Measurements from ENCODE around the gene TBC1D13. TPM values are rescaled to one million over a fixed set of nuclear protein-coding genes. Genes with fewer than 3 reads are reported as not detected.
"Not testable (repeated sequence)": the region's sequence is repeated elsewhere in the genome, so short reads cannot be mapped to it uniquely, and the experiment has no call there.

TBC1D13 gene
- total RNA-seq, 8 experiments from 2014 or later, result 8.7 to 18.9 (median 13.1) TPM

DNA sequence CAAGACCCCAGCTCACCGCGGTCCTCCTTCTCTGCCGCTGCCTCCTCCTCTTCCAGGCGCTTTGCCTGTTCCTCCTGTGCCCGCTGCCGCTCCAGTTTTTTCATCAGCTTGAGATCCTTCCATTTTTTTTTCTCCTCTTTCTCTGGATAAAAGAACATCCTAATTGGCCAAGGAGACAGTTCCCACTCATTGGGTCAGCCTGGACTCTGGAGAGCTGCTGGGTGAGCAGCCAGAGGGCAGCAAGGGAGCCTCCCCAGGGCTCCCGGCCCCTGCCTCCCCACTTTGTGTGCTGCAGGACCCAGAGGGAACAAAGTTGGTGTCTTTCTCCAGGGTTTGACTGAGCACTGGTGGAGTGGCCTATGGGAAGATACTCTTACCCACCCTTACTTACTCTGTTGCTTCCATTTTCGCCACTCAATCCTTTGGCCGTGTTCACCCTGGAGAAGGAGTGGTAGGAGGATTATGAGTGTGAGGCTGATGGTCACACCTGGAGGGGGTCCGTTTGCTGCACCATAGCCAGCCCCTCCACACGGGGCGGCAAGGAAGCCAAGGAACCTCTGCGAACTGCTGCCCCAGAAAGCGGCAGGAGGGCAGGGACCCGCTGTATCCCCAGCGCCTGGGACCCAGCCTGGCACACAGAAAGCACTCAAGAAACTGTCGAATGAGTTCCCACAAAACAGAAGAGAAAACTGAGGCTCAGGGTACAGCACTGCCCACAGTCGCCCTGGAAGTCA, 41.8 kb downstream of the TBC1D13 start:
- in situ Hi-C loops (cut with MboI; ENCODE audit: low pct_unique_long_range_greater_than_20kb in 2 of 9, low sequenced_read_pairs in 9 of 9, unreplicated experiment in 9 of 9), result no loop called here
- peak overlapping the region; percentile 62 to 99 (median 83) for H3K4me3 ChIP-seq

GRCh38 chr9:128829477-128830251, 42.6 kb downstream of the TBC1D13 start, which contains the start of gene SPOUT1:
Gene SPOUT1, minus strand, starts transcription at chr9:128829794. Its CDS starts 14 bp downstream, at chr9:128829780.
- WGBS, 10 experiments, result 0 to 8% (median 0%) methylated on average over 1 to 20 of the region's 56 CpGs; no CpG with 5 or more reads in 3 of the 10 experiments
- Histone ChIP-seq H3K4me1 (replicated peaks in 1 of 2) (peaks cover 4% of the 10 kb centered on the region in 2 donors), H3K4me3 (peak within 1 kb of the TSS; percentile 62 to 99 (median 83)), H3K27ac (peak within 1 kb of the TSS in 1 of 2 donors; percentile 59)
- in situ Hi-C loops (cut with MboI; ENCODE audit: low pct_unique_long_range_greater_than_20kb in 2 of 9, low sequenced_read_pairs in 9 of 9, unreplicated experiment in 9 of 9), result no loop called here
- peak; percentile 96 to 99 (median 98) for ATAC-seq (replicated peaks in 6 of 8)

More for the DNA sequence above, 41.8 kb downstream of the TBC1D13 start:
- Histone ChIP-seq H3K27ac (no peak overlapping the region), H3K4me1 (replicated peaks in 1 of 2) (peaks cover 4% of the 10 kb centered on the region in 2 donors)
- ATAC-seq (replicated peaks in 6 of 8), result no peak
- 0 to 53% (median 0%) methylated on average over 1 to 17 of the region's 18 CpGs; no CpG with 5 or more reads in 3 of the 10 experiments for WGBS, 10 experiments

DNA sequence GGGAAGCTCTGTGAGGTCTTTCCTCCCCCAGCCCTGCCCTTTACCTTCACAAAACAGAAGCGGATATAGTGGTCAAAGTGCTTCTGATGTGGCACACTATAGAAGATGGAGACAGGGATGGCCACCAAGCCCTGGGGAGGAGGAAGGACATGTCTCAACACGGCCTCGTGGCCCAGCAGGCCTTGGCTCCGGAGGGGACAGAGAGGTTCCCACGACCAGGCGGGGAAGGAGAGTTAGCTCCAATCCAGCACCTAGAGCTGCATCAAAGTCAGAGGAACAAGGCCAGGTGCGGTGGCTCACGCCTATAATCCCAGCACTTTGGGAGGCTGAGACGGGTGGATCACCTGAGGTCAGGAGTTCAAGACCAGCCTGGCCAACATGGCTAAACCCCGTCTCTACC, 46.6 kb downstream of the TBC1D13 start:
- Histone ChIP-seq H3K4me1 (replicated peaks in 1 of 2) (peaks cover 2 to 3% of the 10 kb centered on the region in 2 donors), H3K4me3 (no peak overlapping the region), H3K27ac (no peak overlapping the region)
- no peak for ATAC-seq (replicated peaks in 6 of 8)
- WGBS, 10 experiments, result 88 to 100% (median 97%) methylated on average over 1 to 6 of the region's 10 CpGs; no CpG with 5 or more reads in 5 of the 10 experiments
- in situ Hi-C loops (cut with MboI; ENCODE audit: low pct_unique_long_range_greater_than_20kb in 2 of 9, low sequenced_read_pairs in 9 of 9, unreplicated experiment in 9 of 9), result no loop called here

DNA sequence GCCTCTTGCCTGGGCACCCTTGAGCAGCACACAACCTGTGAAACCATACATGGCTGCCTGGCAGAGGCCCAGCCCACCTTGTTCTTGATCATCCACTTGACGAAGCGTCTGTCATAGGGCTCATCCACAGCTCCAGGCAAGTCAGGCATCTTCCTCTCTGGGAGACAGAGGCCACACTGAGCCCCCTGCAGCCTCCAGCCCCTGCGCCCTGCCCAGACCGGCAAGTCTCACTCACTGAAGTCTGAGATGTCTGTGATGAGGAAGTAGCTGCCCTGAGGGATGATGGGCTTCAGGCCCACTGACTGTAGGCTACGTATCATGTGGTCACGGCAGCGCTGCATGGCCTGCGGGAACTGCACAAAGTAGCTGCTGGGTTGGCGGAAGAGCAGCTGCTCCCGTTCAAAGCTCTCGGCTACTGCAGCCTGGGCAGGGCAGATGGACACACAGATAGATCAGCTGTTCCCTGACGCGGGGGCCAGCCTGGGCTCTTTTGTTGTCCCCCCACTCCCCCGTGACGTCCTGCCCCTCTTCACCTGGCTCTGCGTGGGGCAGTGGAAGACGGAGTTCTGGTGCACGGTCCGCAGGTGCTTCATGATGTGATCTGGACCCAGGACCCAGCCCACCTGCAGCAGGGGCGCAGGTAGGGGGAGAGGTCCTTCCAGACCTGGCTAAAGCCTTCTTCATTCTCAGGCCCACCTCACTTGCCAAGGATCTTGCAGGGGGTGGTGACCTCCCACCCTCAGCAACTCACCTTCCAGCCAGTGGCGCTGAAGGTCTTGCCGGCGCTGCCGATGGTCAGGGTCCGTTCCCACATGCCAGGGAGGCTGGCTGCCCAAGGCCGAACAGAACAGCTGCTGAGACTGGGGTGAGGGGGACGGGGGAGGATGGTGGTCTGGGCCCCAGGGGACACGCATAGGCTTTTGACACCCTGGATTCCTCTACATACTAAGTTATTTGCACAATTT, 48.5 kb downstream of the TBC1D13 start:
- Histone ChIP-seq H3K27ac (no peak overlapping the region), H3K4me1 (replicated peaks in 1 of 2) (no peaks in the 10 kb centered on the region), H3K4me3 (no peak overlapping the region)
- WGBS, 10 experiments, result 62 to 100% (median 93%) methylated on average over 1 to 14 of the region's 28 CpGs; no CpG with 5 or more reads in 1 of the 10 experiments
- in situ Hi-C loops (cut with MboI; ENCODE audit: low pct_unique_long_range_greater_than_20kb in 2 of 9, low sequenced_read_pairs in 9 of 9, unreplicated experiment in 9 of 9), result no loop called here
- no peak for ATAC-seq (replicated peaks in 6 of 8)

GRCh38 chr9:128836509-128837145, 49.6 kb downstream of the TBC1D13 start:
- no peak overlapping the region for H3K27ac ChIP-seq
- no peaks in the 10 kb centered on the region for H3K4me1 ChIP-seq (replicated peaks in 1 of 2)
- whole genome bisulfite sequencing, 10 experiments, result 80 to 100% (median 96%) methylated on average over 1 to 10 of the region's 14 CpGs; no CpG with 5 or more reads in 5 of the 10 experiments
- no peak for ATAC-seq (replicated peaks in 6 of 8)
- H3K4me3 ChIP-seq, result no peak overlapping the region
- in situ Hi-C loops (cut with MboI; ENCODE audit: low pct_unique_long_range_greater_than_20kb in 2 of 9, low sequenced_read_pairs in 9 of 9, unreplicated experiment in 9 of 9), result no loop called here

DNA sequence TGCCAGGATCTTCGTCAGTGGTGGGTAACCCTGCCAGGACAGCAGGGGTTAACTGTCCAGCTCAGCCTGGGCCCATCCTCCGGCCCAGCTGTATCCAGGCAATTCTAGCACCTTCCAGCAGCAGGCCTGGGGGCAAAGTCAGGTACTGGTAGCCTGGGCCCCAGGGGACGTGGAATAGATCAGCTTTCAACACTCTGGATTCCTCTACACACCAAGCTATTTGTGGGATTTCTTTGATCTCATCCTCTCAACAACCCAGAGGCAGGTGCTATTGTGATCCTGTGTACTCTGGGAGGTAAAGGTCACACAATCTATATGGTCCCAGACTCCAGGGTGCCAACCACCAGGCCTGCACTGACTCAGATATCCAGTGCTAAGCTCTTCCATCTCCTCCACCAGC, 51.3 kb downstream of the TBC1D13 start:
- 40 to 100% (median 83%) methylated on average over 1 of the region's 3 CpGs; no CpG with 5 or more reads in 7 of the 10 experiments for WGBS, 10 experiments
- Histone ChIP-seq H3K4me1 (replicated peaks in 1 of 2) (no peaks in the 10 kb centered on the region), H3K4me3 (no peak overlapping the region), H3K27ac (no peak overlapping the region)
- ATAC-seq (replicated peaks in 6 of 8), result no peak
- in situ Hi-C loops (cut with MboI; ENCODE audit: low pct_unique_long_range_greater_than_20kb in 2 of 9, low sequenced_read_pairs in 9 of 9, unreplicated experiment in 9 of 9), result no loop called here

GRCh38 chr9:128840524-128840923, 53.5 kb downstream of the TBC1D13 start:
- Histone ChIP-seq H3K4me3 (no peak overlapping the region), H3K4me1 (replicated peaks in 1 of 2) (no peaks in the 10 kb centered on the region), H3K27ac (no peak overlapping the region)
- 80 to 100% (median 100%) methylated on average over 1 of the region's 1 CpG; no CpG with 5 or more reads in 4 of the 10 experiments for WGBS, 10 experiments
- in situ Hi-C loops (cut with MboI; ENCODE audit: low pct_unique_long_range_greater_than_20kb in 2 of 9, low sequenced_read_pairs in 9 of 9, unreplicated experiment in 9 of 9), result no loop called here
- ATAC-seq (replicated peaks in 6 of 8), result no peak

DNA sequence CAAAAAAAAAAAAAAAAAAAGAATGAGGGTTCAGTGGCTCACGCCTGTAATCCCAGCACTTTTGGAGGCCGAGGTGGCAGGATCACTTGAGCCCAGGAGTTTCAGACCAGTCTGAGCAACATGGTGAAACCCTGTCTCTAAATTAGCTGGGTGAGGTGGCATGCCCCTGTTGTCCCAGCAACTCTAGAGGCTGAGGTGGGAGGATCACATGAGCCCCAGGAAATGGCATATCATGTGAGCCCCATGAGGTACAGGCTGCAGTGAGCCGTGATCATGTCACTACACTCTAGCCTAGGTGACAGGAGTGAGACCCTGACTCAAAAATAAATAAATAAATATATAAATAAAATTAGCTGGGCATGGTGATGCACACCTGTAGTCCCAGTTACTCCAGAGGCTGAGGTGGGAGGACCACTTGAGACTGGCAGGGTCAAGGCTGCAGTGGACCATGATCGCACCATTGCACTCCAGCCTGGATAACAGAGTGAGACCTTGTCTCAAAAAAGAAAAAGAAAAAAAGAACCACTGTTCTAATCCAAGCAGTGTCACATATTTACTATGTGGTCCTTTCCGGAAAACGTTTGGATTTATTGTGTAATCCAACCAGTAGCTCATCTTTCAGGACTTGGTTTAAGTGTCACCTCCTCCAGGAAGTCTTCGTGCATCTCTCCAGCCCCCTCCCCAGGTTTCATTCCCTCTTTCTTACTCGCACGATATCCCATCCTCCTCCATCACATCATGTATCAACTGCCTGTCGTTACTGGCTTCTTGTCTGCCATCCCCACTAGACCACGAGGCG, 54.8 kb downstream of the TBC1D13 start:
- in situ Hi-C loops (cut with MboI; ENCODE audit: low pct_unique_long_range_greater_than_20kb in 2 of 9, low sequenced_read_pairs in 9 of 9, unreplicated experiment in 9 of 9), result no loop called here
- WGBS, 10 experiments, result 70 to 100% (median 95%) methylated on average over 1 to 9 of the region's 12 CpGs; no CpG with 5 or more reads in 2 of the 10 experiments
- no peak for ATAC-seq (replicated peaks in 6 of 8)

DNA sequence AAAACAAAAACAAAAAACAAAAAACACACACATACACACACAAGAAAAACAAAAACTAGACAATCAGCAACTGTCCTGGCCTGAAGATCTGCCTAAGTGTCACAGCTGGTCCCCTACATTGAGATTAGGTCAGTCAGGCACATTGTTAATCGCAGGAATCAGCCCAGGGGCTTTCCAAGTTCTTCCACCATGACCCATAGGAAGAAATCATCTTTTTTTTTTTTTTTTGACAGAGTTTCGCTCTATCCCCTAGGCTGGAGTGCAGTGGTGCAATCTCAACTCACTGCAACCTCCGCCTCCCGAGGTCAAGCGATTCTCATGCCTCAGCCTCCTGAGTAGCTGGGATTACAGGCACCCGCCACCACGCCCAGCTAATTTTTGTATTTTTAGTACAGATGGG, 56.1 kb downstream of the TBC1D13 start:
- H3K4me1 ChIP-seq (replicated peaks in 1 of 2); ATAC-seq (replicated peaks in 6 of 8); in situ Hi-C loops (cut with MboI; ENCODE audit: low pct_unique_long_range_greater_than_20kb in 2 of 9, low sequenced_read_pairs in 9 of 9, unreplicated experiment in 9 of 9); H3K27ac ChIP-seq; H3K4me3 ChIP-seq: not testable (repeated sequence)
- WGBS, 10 experiments, result 88 to 100% (median 100%) methylated on average over 1 to 5 of the region's 7 CpGs; no CpG with 5 or more reads in 2 of the 10 experiments

More for the DNA sequence above, 54.8 kb downstream of the TBC1D13 start:
- Histone ChIP-seq H3K4me1 (replicated peaks in 1 of 2) (no peaks in the 10 kb centered on the region), H3K4me3 (no peak overlapping the region), H3K27ac (no peak overlapping the region)

GRCh38 chr9:128845186-128845931, 58.3 kb downstream of the TBC1D13 start:
- Histone ChIP-seq H3K4me1 (replicated peaks in 1 of 2) (no peaks in the 10 kb centered on the region), H3K4me3 (no peak overlapping the region), H3K27ac (no peak overlapping the region)
- peak in 2 of 8 experiments; percentile 82 to 99 for ATAC-seq (replicated peaks in 6 of 8)
- 80 to 100% (median 93%) methylated on average over 1 to 5 of the region's 13 CpGs; no CpG with 5 or more reads in 4 of the 10 experiments for WGBS, 10 experiments
- in situ Hi-C loops (cut with MboI; ENCODE audit: low pct_unique_long_range_greater_than_20kb in 2 of 9, low sequenced_read_pairs in 9 of 9, unreplicated experiment in 9 of 9), result no loop called here

DNA sequence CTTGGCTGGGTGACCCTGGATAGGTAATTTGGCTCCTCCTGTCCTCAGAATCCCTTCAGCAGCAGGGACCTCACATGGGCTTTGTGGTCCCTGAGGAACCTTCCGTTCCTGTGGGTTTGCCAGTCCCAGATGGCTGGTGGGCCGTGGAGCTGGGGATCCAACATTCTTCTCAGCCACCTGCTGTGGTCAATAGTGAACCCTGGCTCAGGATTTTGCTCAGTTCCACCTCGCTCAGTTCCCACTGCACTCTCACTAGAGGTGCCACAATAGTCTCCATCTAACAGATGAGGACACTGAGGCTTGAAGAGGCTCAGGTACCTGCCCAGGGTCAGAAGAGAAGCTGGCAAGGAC, 59.6 kb downstream of the TBC1D13 start:
- WGBS, 10 experiments, result 80 to 100% (median 100%) methylated on average over 1 to 2 of the region's 3 CpGs; no CpG with 5 or more reads in 5 of the 10 experiments
- ATAC-seq (replicated peaks in 6 of 8), result no peak
- in situ Hi-C loops (cut with MboI; ENCODE audit: low pct_unique_long_range_greater_than_20kb in 2 of 9, low sequenced_read_pairs in 9 of 9, unreplicated experiment in 9 of 9), result no loop called here
- no peak overlapping the region for H3K4me3 ChIP-seq
- H3K4me1 ChIP-seq (replicated peaks in 1 of 2), result no peaks in the 10 kb centered on the region
- H3K27ac ChIP-seq, result no peak overlapping the region
